ENCODE data around the gene PRIM1. TPM values are rescaled to one million over a fixed set of nuclear protein-coding genes. Genes with fewer than 3 reads are reported as not detected.

Gene PRIM1
- total and polyA plus RNA-seq, 2 of the 8 experiments (the other 6 are each of a cell fraction or from before 2014, with no cell fraction given), result 52.4 to 61.9 TPM

GRCh38 chr12:56724972-56725722 is 27.0 kb downstream of the PRIM1 start, which contains the start of gene NACA (continued):
- 0 out of 2 replicates have a peak, but pooled peaks have one; percentile 17 for TF ChIP-seq E2F6 (IDR thresholded peaks at IDR 0.05)
- TF ChIP-seq RFX5 (IDR thresholded peaks at IDR 0.05; ENCODE audit: borderline replicate concordance, low read depth, low read length), result no peak; the same call in 1 of the 2 replicates
- TF ChIP-seq KDM4A (IDR thresholded peaks at IDR 0.05; ENCODE audit: low read depth, low read length, severe bottlenecking), result peak; percentile 51
